Caco-2 (cell line): ENCODE measurements around the gene HOMER2. TPM values are rescaled to one million over a fixed set of nuclear protein-coding genes. Genes with fewer than 3 reads are reported as not detected.
"Not testable (repeated sequence)": the region's sequence is repeated elsewhere in the genome, so short reads cannot be mapped to it uniquely, and the experiment has no call there.

Experiments used
- BruUV-seq: library from RNA; stranded (reverse); fragments of 400-500 nt; replicated peaks from 2 replicates; lab custom pipeline; 2021; lab: Mats Ljungman, UMichigan
- CTCF ChIA-PET: fragments of 300-600 bp; sonication (Branson Sonifier 250); formaldehyde crosslinking; loops from one replicate; lab custom pipeline; 2022; ENCODE audit warnings: antibody characterized with exemption; lab: Charles Lee
- POLR2A ChIA-PET: fragments of 300-600 bp; sonication (Branson Sonifier 250); formaldehyde crosslinking; loops from one replicate; lab custom pipeline; 2022; ENCODE audit warnings: antibody characterized with exemption; lab: Charles Lee
- DNase-seq, 2 experiments: peaks; one replicate each; pipeline versions ENCODE4 v3.0.0 to v3.0.0-alpha.2; 2020 to 2022
- H3K27me3 ChIP-seq: replicated peaks from 2 replicates; pipeline ENCODE4 v1.6.0; 2011; ENCODE audit warnings: low read length; ENCODE audit not compliant: control insufficient read depth, insufficient read depth
- H3K36me3 ChIP-seq: 2 replicates; pipeline ENCODE4 v1.5.1; 2011; ENCODE audit warnings: low read length; ENCODE audit not compliant: control insufficient read depth, insufficient read depth
- H3K4me1 ChIP-seq: fragments of 250-450 bp; sonication (Bioruptor Pico); 2 replicates; pipeline ENCODE4 v1.5.1; 2020; ENCODE audit warnings: mild to moderate bottlenecking
- H3K4me3 ChIP-seq: 2 replicates; pipeline ENCODE4 v1.5.1; 2011; ENCODE audit warnings: low read depth, mild to moderate bottlenecking, control low read depth, low read length
- H3K9me3 ChIP-seq: fragments of 250-450 bp; sonication (Bioruptor Pico); 2 replicates; pipeline ENCODE4 v1.5.1; 2020; ENCODE audit warnings: mild to moderate bottlenecking, moderate library complexity
- H3K27ac Mint-ChIP-seq: one replicate; pipeline ENCODE4 v1.8.0; 2022; ENCODE audit warnings: mixed read lengths; ENCODE audit not compliant: unreplicated experiment
- H3K27me3 Mint-ChIP-seq: one replicate; pipeline ENCODE4 v1.8.0; 2022; ENCODE audit warnings: mixed read lengths; ENCODE audit not compliant: insufficient read depth, unreplicated experiment
- H3K36me3 Mint-ChIP-seq: one replicate; pipeline ENCODE4 v1.8.0; 2022; ENCODE audit warnings: mild to moderate bottlenecking, mixed read lengths; ENCODE audit not compliant: insufficient read depth, unreplicated experiment
- H3K4me1 Mint-ChIP-seq: one replicate; pipeline ENCODE4 v1.8.0; 2022; ENCODE audit warnings: low read depth, mixed read lengths; ENCODE audit not compliant: unreplicated experiment
- H3K4me3 Mint-ChIP-seq: one replicate; pipeline ENCODE4 v1.8.0; 2022; ENCODE audit warnings: mild to moderate bottlenecking, moderate library complexity, mixed read lengths; ENCODE audit not compliant: unreplicated experiment
- H3K9me3 Mint-ChIP-seq: one replicate; pipeline ENCODE4 v1.8.0; 2022; ENCODE audit warnings: mixed read lengths; ENCODE audit not compliant: unreplicated experiment
- intact Hi-C: fragments of 100-400 bp; cut with micrococcal nuclease; formaldehyde crosslinking; loops from one replicate; pipeline ENCODE4 v1.10.0; 2022; ENCODE audit not compliant: unreplicated experiment
- total RNA-seq: library from RNA; stranded (reverse); gene quantifications from 2 replicates; pipeline ENCODE4 v1.2.3, GENCODE V29; 2022
- TF ChIP-seq, protein P1 (sequence below), 2 experiments: fragments of 200-600 bp in 1 of 2; IDR thresholded peaks; 1 replicate in 1 of 2; 2 replicates in 1 of 2; pipeline versions ENCODE4 v1.5.1 to v1.8.0; 2011 to 2022; ENCODE audit warnings: antibody characterized with exemption in 1 of 2, control low read depth in 1 of 2, inconsistent platforms in 1 of 2, low read depth in 1 of 2, low read length in 1 of 2, mild to moderate bottlenecking in 1 of 2, moderate library complexity in 1 of 2; ENCODE audit not compliant: insufficient read depth in 1 of 2, severe bottlenecking in 1 of 2, unreplicated experiment in 1 of 2

Gene HOMER2
- total RNA-seq, 1 experiment from 2014 or later: 5.5 TPM

DNA sequence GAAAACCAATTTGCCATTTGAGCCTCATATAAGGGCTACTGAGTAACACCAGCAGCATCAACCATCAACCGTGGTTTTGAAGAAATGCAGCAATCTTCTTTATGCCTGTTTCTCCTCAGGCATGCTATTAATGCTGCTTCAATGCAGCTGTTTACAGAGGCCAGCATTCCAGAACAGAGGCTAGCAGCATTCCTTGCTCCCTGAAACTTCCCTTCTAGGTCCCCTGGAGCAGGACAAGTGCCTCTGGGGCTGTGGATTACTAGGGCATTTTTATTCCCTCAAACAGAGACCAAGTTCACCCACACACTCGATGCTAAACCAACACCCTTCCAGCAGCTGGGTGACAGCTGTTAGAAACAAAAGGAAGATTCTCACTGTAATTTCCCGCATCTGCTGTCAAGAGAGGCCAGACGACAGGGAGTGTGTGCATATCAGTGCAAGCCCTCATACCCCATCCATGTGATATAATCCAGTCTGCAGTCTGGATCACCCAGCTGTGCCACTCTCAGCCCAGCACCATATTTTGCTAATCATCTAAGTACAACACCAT lies 57.5 kb downstream of the HOMER2 start:
- H3K36me3 ChIP-seq: no peaks in the 10 kb centered on the region
- Mint-ChIP-seq H3K4me3 (no peak overlapping the region), H3K27ac (no peak overlapping the region), H3K36me3 (no peaks in the 10 kb centered on the region), H3K27me3 (peaks cover 5% of the 10 kb centered on the region), H3K9me3 (no peaks in the 10 kb centered on the region), H3K4me1 (no peaks in the 10 kb centered on the region)
- ChIA-PET CTCF (no interaction called here), POLR2A (no interaction called here)
- DNase-seq: no peak
- H3K4me1 ChIP-seq: no peaks in the 10 kb centered on the region
- TF ChIP-seq, protein P1, sequence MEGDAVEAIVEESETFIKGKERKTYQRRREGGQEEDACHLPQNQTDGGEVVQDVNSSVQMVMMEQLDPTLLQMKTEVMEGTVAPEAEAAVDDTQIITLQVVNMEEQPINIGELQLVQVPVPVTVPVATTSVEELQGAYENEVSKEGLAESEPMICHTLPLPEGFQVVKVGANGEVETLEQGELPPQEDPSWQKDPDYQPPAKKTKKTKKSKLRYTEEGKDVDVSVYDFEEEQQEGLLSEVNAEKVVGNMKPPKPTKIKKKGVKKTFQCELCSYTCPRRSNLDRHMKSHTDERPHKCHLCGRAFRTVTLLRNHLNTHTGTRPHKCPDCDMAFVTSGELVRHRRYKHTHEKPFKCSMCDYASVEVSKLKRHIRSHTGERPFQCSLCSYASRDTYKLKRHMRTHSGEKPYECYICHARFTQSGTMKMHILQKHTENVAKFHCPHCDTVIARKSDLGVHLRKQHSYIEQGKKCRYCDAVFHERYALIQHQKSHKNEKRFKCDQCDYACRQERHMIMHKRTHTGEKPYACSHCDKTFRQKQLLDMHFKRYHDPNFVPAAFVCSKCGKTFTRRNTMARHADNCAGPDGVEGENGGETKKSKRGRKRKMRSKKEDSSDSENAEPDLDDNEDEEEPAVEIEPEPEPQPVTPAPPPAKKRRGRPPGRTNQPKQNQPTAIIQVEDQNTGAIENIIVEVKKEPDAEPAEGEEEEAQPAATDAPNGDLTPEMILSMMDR (IDR thresholded peaks at IDR 0.05; ENCODE audit: insufficient read depth in 1 of 2, low read depth in 1 of 2, low read length in 1 of 2, severe bottlenecking in 1 of 2, unreplicated experiment in 1 of 2): no peak
- intact Hi-C loops: no loop called here
- BruUV-seq: no TSS peak
- H3K4me3 ChIP-seq: no peak overlapping the region
- no peaks in the 10 kb centered on the region for H3K27me3 ChIP-seq
- no peaks in the 10 kb centered on the region for H3K9me3 ChIP-seq

GRCh38 chr15:82893473-82893872 lies 59.0 kb downstream of the HOMER2 start:
- H3K27me3 ChIP-seq, DNase-seq, POLR2A ChIA-PET, H3K4me3 Mint-ChIP-seq, BruUV-seq, CTCF ChIA-PET, H3K36me3 Mint-ChIP-seq, H3K4me3 ChIP-seq, H3K9me3 Mint-ChIP-seq, intact Hi-C loops, H3K4me1 ChIP-seq, H3K27ac Mint-ChIP-seq, H3K27me3 Mint-ChIP-seq, H3K36me3 ChIP-seq, H3K9me3 ChIP-seq, H3K4me1 Mint-ChIP-seq: not testable (repeated sequence)

- CTCF ChIA-PET: no interaction called here
- Mint-ChIP-seq H3K4me3 (no peak overlapping the region), H3K9me3 (no peaks in the 10 kb centered on the region), H3K27ac (no peak overlapping the region), H3K27me3 (peaks cover 5% of the 10 kb centered on the region), H3K4me1 (no peaks in the 10 kb centered on the region), H3K36me3 (no peaks in the 10 kb centered on the region)
- Histone ChIP-seq H3K9me3 (no peaks in the 10 kb centered on the region), H3K4me1 (no peaks in the 10 kb centered on the region), H3K4me3 (no peak overlapping the region), H3K36me3 (no peaks in the 10 kb centered on the region), H3K27me3 (no peaks in the 10 kb centered on the region)
- TF ChIP-seq, protein P1 (IDR thresholded peaks at IDR 0.05; ENCODE audit: insufficient read depth in 1 of 2, low read depth in 1 of 2, low read length in 1 of 2, severe bottlenecking in 1 of 2, unreplicated experiment in 1 of 2): no peak
- intact Hi-C loops: no loop called here
- POLR2A ChIA-PET: no interaction called here
- no peak for DNase-seq
- BruUV-seq: no TSS peak
Observed at GRCh38 chr15:82892573-82892972, 59.9 kb downstream of the HOMER2 start.

DNA sequence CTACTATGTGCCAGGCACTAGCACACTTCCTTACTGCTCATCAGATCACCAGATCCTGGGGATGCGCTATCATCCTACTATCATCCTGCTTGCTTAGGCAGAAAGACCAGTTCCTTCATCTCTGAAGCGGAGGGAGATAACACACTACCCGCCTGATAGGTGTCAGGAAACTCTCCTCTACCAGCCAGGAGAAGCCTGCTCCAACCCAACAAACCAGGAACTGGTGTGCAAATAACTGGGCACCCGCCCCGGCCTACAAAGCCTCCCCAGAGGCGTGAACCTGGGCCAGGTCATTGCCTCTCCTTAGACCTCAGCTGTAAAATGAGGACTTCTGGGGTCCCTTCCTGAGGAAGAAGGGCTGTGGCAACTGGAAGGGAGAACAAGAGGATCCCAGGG lies 61.5 kb downstream of the HOMER2 start:
- Mint-ChIP-seq H3K27me3 (peaks cover 5% of the 10 kb centered on the region), H3K4me3 (no peak overlapping the region), H3K36me3 (no peaks in the 10 kb centered on the region), H3K9me3 (no peaks in the 10 kb centered on the region), H3K4me1 (no peaks in the 10 kb centered on the region), H3K27ac (no peak overlapping the region)
- no peak for DNase-seq
- no TSS peak for BruUV-seq
- Histone ChIP-seq H3K4me1 (no peaks in the 10 kb centered on the region), H3K9me3 (no peaks in the 10 kb centered on the region), H3K4me3 (no peak overlapping the region), H3K27me3 (no peaks in the 10 kb centered on the region), H3K36me3 (no peaks in the 10 kb centered on the region)
- TF ChIP-seq, protein P1 (IDR thresholded peaks at IDR 0.05; ENCODE audit: insufficient read depth in 1 of 2, low read depth in 1 of 2, low read length in 1 of 2, severe bottlenecking in 1 of 2, unreplicated experiment in 1 of 2): no peak
- intact Hi-C loops: no loop called here
- CTCF ChIA-PET: no interaction called here
- POLR2A ChIA-PET: no interaction called here
